Activated naive CD4-positive, alpha-beta T cell treated with anti-CD3 and anti-CD28 coated beads, Interleukin-2, amount 50 U/mL, for 24 hours (primary cell): ENCODE results near the gene CD44.

Experiments used
- H3K27ac Mint-ChIP-seq: one replicate; pipeline ENCODE4 v1.8.0; 2021; ENCODE audit warnings: mild to moderate bottlenecking, mixed read lengths
- H3K27me3 Mint-ChIP-seq: one replicate; pipeline ENCODE4 v1.8.0; 2021; ENCODE audit warnings: mixed read lengths
- H3K36me3 Mint-ChIP-seq: one replicate; pipeline ENCODE4 v1.8.0; 2021; ENCODE audit warnings: mixed read lengths
- H3K4me1 Mint-ChIP-seq: one replicate; pipeline ENCODE4 v1.8.0; 2021; ENCODE audit warnings: mixed read lengths
- H3K4me3 Mint-ChIP-seq: one replicate; pipeline ENCODE4 v1.8.0; 2021; ENCODE audit warnings: mild to moderate bottlenecking, mixed read lengths
- H3K9me3 Mint-ChIP-seq: one replicate; pipeline ENCODE4 v1.8.0; 2021; ENCODE audit warnings: mixed read lengths

The CD44 gene

GRCh38 chr11:35185696-35186095 is 46.7 kb downstream of the CD44 start:
- peaks cover 81% of the 10 kb centered on the region for H3K4me1 Mint-ChIP-seq

GRCh38 chr11:35187996-35188395 is 49.0 kb downstream of the CD44 start:
- H3K4me3 Mint-ChIP-seq: no peak overlapping the region

More at GRCh38 chr11:35185696-35186095, 46.7 kb downstream of the CD44 start:
- Mint-ChIP-seq H3K27ac (peak overlapping the region; percentile 56), H3K36me3 (peaks cover 59% of the 10 kb centered on the region), H3K4me3 (peak overlapping the region; percentile 44), H3K9me3 (no peaks in the 10 kb centered on the region), H3K27me3 (no peaks in the 10 kb centered on the region)

GRCh38 chr11:35190804-35191348 is 51.9 kb downstream of the CD44 start:
- no peaks in the 10 kb centered on the region for H3K27me3 Mint-ChIP-seq
- peaks cover 57% of the 10 kb centered on the region for H3K36me3 Mint-ChIP-seq
- peak overlapping the region; percentile 75 for H3K27ac Mint-ChIP-seq
- no peak overlapping the region for H3K4me3 Mint-ChIP-seq
- no peaks in the 10 kb centered on the region for H3K9me3 Mint-ChIP-seq
- H3K4me1 Mint-ChIP-seq: peaks cover 87% of the 10 kb centered on the region

More at GRCh38 chr11:35187996-35188395, 49.0 kb downstream of the CD44 start:
- H3K9me3 Mint-ChIP-seq: no peaks in the 10 kb centered on the region
- H3K27me3 Mint-ChIP-seq: no peaks in the 10 kb centered on the region
- H3K4me1 Mint-ChIP-seq: peaks cover 83% of the 10 kb centered on the region
- peaks cover 54% of the 10 kb centered on the region for H3K36me3 Mint-ChIP-seq
- H3K27ac Mint-ChIP-seq: peak overlapping the region; percentile 30

GRCh38 chr11:35192347-35192746 is 53.4 kb downstream of the CD44 start:
- H3K9me3 Mint-ChIP-seq: no peaks in the 10 kb centered on the region

GRCh38 chr11:35193767-35194166 is 54.8 kb downstream of the CD44 start:
- Mint-ChIP-seq H3K4me3 (peak overlapping the region; percentile 26), H3K9me3 (no peaks in the 10 kb centered on the region), H3K36me3 (peaks cover 73% of the 10 kb centered on the region), H3K27me3 (no peaks in the 10 kb centered on the region), H3K4me1 (peaks cover 96% of the 10 kb centered on the region), H3K27ac (peak overlapping the region; percentile 62)

More at GRCh38 chr11:35192347-35192746, 53.4 kb downstream of the CD44 start:
- Mint-ChIP-seq H3K4me3 (no peak overlapping the region), H3K4me1 (peaks cover 95% of the 10 kb centered on the region), H3K36me3 (peaks cover 65% of the 10 kb centered on the region), H3K27me3 (no peaks in the 10 kb centered on the region), H3K27ac (peak overlapping the region; percentile 51)

GRCh38 chr11:35197292-35197691 is 58.3 kb downstream of the CD44 start:
- H3K27me3 Mint-ChIP-seq: no peaks in the 10 kb centered on the region
- no peaks in the 10 kb centered on the region for H3K9me3 Mint-ChIP-seq
- H3K4me1 Mint-ChIP-seq: peaks cover 90% of the 10 kb centered on the region
- no peak overlapping the region for H3K27ac Mint-ChIP-seq
- no peak overlapping the region for H3K4me3 Mint-ChIP-seq
- peaks cover 80% of the 10 kb centered on the region for H3K36me3 Mint-ChIP-seq

GRCh38 chr11:35200811-35201341 is 61.9 kb downstream of the CD44 start:
- no peak overlapping the region for H3K27ac Mint-ChIP-seq
- H3K27me3 Mint-ChIP-seq: no peaks in the 10 kb centered on the region
- peaks cover 78% of the 10 kb centered on the region for H3K4me1 Mint-ChIP-seq

GRCh38 chr11:35204614-35205013 is 65.6 kb downstream of the CD44 start:
- no peak overlapping the region for H3K4me3 Mint-ChIP-seq
- peaks cover 6% of the 10 kb centered on the region for H3K9me3 Mint-ChIP-seq
- no peaks in the 10 kb centered on the region for H3K27me3 Mint-ChIP-seq
- H3K36me3 Mint-ChIP-seq: peaks cover 81% of the 10 kb centered on the region
- H3K4me1 Mint-ChIP-seq: peaks cover 62% of the 10 kb centered on the region
- H3K27ac Mint-ChIP-seq: peak overlapping the region; percentile 9

More at GRCh38 chr11:35200811-35201341, 61.9 kb downstream of the CD44 start:
- H3K36me3 Mint-ChIP-seq: peaks cover 82% of the 10 kb centered on the region
- no peaks in the 10 kb centered on the region for H3K9me3 Mint-ChIP-seq
- H3K4me3 Mint-ChIP-seq: peak overlapping the region; percentile 3

GRCh38 chr11:35206616-35207015 is 67.6 kb downstream of the CD44 start:
- H3K36me3 Mint-ChIP-seq: peaks cover 82% of the 10 kb centered on the region
- peaks cover 58% of the 10 kb centered on the region for H3K4me1 Mint-ChIP-seq
- no peak overlapping the region for H3K4me3 Mint-ChIP-seq
- H3K9me3 Mint-ChIP-seq: peaks cover 6% of the 10 kb centered on the region
- H3K27ac Mint-ChIP-seq: peak overlapping the region; percentile 80
- no peaks in the 10 kb centered on the region for H3K27me3 Mint-ChIP-seq

- peaks cover 56% of the 10 kb centered on the region for H3K4me1 Mint-ChIP-seq
- H3K4me3 Mint-ChIP-seq: no peak overlapping the region
- H3K36me3 Mint-ChIP-seq: peaks cover 82% of the 10 kb centered on the region
- H3K9me3 Mint-ChIP-seq: peaks cover 6% of the 10 kb centered on the region
- H3K27ac Mint-ChIP-seq: peak overlapping the region; percentile 26
- H3K27me3 Mint-ChIP-seq: no peaks in the 10 kb centered on the region
Observed at GRCh38 chr11:35207471-35208403, 68.8 kb downstream of the CD44 start.

- Mint-ChIP-seq H3K4me3 (no peak overlapping the region), H3K27ac (peak overlapping the region; percentile 69), H3K4me1 (peaks cover 59% of the 10 kb centered on the region), H3K9me3 (peaks cover 6% of the 10 kb centered on the region), H3K27me3 (no peaks in the 10 kb centered on the region), H3K36me3 (peaks cover 84% of the 10 kb centered on the region)
Observed at GRCh38 chr11:35208795-35209194, 69.8 kb downstream of the CD44 start.

GRCh38 chr11:35210876-35211546 is 72.0 kb downstream of the CD44 start:
- no peaks in the 10 kb centered on the region for H3K27me3 Mint-ChIP-seq
- H3K9me3 Mint-ChIP-seq: peaks cover 6% of the 10 kb centered on the region
- peaks cover 70% of the 10 kb centered on the region for H3K4me1 Mint-ChIP-seq
- H3K4me3 Mint-ChIP-seq: no peak overlapping the region
- peaks cover 84% of the 10 kb centered on the region for H3K36me3 Mint-ChIP-seq
- peak overlapping the region; percentile 81 for H3K27ac Mint-ChIP-seq

- Mint-ChIP-seq H3K27me3 (no peaks in the 10 kb centered on the region), H3K27ac (peak overlapping the region; percentile 55), H3K4me1 (peaks cover 79% of the 10 kb centered on the region), H3K9me3 (peaks cover 6% of the 10 kb centered on the region), H3K4me3 (no peak overlapping the region), H3K36me3 (peaks cover 85% of the 10 kb centered on the region)
Observed at GRCh38 chr11:35211952-35212351, 73.0 kb downstream of the CD44 start.

GRCh38 chr11:35214226-35214770 is 75.3 kb downstream of the CD44 start:
- Mint-ChIP-seq H3K9me3 (no peaks in the 10 kb centered on the region), H3K4me3 (peak overlapping the region; percentile 59), H3K27me3 (no peaks in the 10 kb centered on the region), H3K27ac (peak overlapping the region; percentile 95), H3K36me3 (peaks cover 80% of the 10 kb centered on the region), H3K4me1 (peaks cover 84% of the 10 kb centered on the region)

- Mint-ChIP-seq H3K4me3 (peak overlapping the region; percentile 59), H3K36me3 (peaks cover 78% of the 10 kb centered on the region), H3K4me1 (peaks cover 84% of the 10 kb centered on the region), H3K9me3 (no peaks in the 10 kb centered on the region), H3K27ac (peak overlapping the region; percentile 95), H3K27me3 (no peaks in the 10 kb centered on the region)
Observed at GRCh38 chr11:35214792-35215193, 75.8 kb downstream of the CD44 start.
